Measurements from ENCODE around the gene LRRC23.
A peak's percentile ranks its signal among the peaks of the same experiment; 100 is the strongest.
"Not testable (repeated sequence)": the region's sequence is repeated elsewhere in the genome, so short reads cannot be mapped to it uniquely, and the experiment has no call there.

The LRRC23 gene

GRCh38 chr12:6904280-6905276 is at the start of gene LRRC23:
Gene LRRC23 (plus strand): TSS chr12:6904822. CDS start chr12:6905634, 812 bp downstream.
- DNase-seq (ENCODE audit: low read depth): peak; percentile 78

GRCh38 chr12:6855322-6855721 is 49.3 kb upstream of the LRRC23 start:
- no peak for DNase-seq (ENCODE audit: low read depth)

- no peak for DNase-seq (ENCODE audit: low read depth)
These were observed 45.8 kb upstream of the LRRC23 start for GRCh38 chr12:6858799-6859198.

GRCh38 chr12:6860116-6860515 is 44.5 kb upstream of the LRRC23 start:
- DNase-seq (ENCODE audit: low read depth): no peak

- no peak for DNase-seq (ENCODE audit: low read depth)
These were observed 43.7 kb upstream of the LRRC23 start for GRCh38 chr12:6860942-6861341.

- no peak for DNase-seq (ENCODE audit: low read depth)
These were observed 43.2 kb upstream of the LRRC23 start for GRCh38 chr12:6861391-6861790.

GRCh38 chr12:6863033-6863432 is 41.6 kb upstream of the LRRC23 start:
- DNase-seq (ENCODE audit: low read depth): no peak

GRCh38 chr12:6863586-6864321 is 40.9 kb upstream of the LRRC23 start:
- no peak for DNase-seq (ENCODE audit: low read depth)

GRCh38 chr12:6865307-6865706 is 39.3 kb upstream of the LRRC23 start:
- not testable (repeated sequence) for DNase-seq (ENCODE audit: low read depth)

GRCh38 chr12:6866163-6866919 is 38.3 kb upstream of the LRRC23 start:
- no peak for DNase-seq (ENCODE audit: low read depth)

- DNase-seq (ENCODE audit: low read depth): no peak
These were observed 37.7 kb upstream of the LRRC23 start for GRCh38 chr12:6866920-6867412.

- no peak for DNase-seq (ENCODE audit: low read depth)
These were observed 37.0 kb upstream of the LRRC23 start, which contains the start of gene TPI1 for GRCh38 chr12:6867413-6868210. Gene TPI1 (plus strand): TSS chr12:6867531. CDS start chr12:6867567, 36 bp downstream.

GRCh38 chr12:6868211-6869048 is 36.2 kb upstream of the LRRC23 start:
- DNase-seq (ENCODE audit: low read depth): no peak

- no peak for DNase-seq (ENCODE audit: low read depth)
These were observed 35.3 kb upstream of the LRRC23 start for GRCh38 chr12:6869049-6870021.

- not testable (repeated sequence) for DNase-seq (ENCODE audit: low read depth)
These were observed 34.3 kb upstream of the LRRC23 start for GRCh38 chr12:6870304-6870703.

GRCh38 chr12:6871052-6871957 is 33.3 kb upstream of the LRRC23 start:
- no peak for DNase-seq (ENCODE audit: low read depth)
